ENCODE data around the gene MORC4.

Gene MORC4

DNA sequence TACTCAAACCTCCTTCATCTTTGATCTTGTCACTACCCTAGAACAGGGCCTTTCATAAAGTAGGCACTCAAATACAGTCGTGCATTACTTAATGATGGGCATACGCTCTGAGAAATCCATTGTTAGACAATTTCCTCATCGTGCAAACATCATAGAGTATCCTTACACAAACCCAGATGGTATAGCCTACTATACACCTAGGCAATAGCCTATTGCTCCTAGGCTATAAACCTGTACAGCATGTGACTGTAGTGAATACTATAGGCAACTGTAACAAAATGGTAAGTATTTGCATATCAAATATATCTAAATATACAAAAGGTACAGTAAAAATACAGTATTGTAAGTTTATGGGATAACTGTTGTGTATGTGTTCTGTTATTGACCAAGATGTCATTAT is 47.9 kb downstream of the MORC4 start:
- no peak for DNase-seq

DNA sequence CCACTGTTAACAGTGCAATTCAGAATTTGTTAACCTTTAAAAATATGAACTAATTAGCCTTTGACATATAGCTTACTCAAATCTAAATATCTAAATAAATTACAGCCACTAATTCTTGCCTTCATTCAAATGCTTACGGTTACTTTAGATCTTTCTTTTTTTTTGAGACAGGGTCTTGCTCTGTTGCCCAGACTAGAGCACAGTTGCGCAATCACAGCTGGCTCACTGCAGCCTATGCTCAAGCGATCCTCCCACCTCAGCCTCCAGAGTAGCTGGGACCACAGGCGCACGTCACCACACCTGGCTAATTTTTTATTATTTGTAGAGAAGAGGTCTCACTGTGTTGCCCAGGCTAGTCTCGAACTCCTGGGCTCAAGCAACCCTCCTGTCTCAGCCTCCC is 48.8 kb downstream of the MORC4 start:
- no peak for DNase-seq

DNA sequence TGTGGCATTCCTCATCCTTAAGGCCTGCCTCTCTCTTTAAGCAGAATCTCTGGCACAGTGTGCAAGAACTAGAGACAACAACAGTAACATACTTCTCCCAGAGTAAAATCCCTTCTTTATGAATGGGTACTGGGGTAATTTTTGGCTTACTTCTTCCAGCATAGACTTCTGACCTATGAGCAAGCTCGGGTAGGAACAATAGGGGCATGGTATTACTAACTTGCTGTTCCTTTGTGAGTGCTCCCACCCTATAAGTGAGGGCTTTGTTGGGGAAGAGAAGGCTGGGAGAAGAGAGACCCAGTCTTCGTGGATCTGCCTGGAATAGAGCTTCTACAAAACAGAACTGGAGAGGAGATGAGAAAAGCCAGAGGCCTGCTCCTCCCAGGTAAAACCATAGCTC is 49.6 kb downstream of the MORC4 start:
- no peak for DNase-seq

DNA sequence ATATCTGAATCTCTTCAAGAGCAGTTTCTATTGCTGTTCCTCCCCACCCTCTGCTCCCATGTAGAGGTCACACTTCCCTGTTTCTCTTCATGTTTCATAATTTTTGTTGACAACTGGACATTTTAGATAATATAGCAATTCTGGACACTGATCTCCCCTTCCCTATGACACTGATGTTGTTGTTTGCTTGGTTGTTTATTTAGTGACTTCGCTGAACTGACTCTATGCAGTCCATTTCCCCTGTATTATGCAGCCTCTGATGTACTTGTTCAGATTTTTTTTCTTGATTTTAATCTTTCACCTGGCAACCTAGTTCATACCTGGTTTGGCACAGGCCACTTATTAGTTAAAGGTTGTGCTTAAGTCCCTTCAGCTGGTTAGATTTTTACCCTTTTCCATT is 50.6 kb downstream of the MORC4 start:
- DNase-seq = no peak

DNA sequence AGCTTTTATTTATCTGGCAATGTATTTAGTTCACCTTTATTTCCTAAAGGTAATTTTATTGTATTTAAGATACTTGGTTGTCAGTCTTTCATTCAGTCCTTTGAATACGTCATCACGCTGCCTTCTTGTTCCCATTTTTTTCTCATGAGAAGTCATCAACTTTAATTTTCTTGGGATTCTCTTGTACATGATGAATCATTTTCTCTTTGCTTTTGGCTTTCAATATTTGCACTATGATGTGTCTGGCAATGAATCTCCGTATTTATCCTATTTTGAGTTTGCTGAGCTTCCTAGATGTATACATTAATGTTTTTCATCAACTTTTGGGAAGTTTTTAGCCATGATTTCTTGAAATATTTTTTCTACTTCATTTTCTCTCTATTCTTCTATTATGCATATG is 51.4 kb downstream of the MORC4 start:
- DNase-seq = no peak

DNA sequence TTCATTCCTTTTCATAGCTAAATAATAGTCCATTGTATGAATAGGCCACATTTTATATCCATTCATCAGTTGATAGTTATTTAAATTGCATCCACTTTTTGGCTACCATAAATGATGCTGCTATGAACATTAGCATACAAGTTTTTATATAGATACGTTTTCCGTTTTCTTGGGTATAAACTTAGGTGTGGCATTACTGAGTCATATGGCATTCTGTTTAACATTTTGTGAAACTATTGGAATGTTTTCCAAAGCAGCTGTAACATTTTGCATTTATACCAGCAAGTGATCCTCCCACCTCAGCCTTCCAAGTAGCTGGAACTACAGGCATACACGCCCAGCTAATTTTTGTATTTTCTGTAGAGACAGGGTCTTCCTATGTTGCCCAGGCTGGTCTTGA is 53.5 kb downstream of the MORC4 start:
- DNase-seq = no peak

DNA sequence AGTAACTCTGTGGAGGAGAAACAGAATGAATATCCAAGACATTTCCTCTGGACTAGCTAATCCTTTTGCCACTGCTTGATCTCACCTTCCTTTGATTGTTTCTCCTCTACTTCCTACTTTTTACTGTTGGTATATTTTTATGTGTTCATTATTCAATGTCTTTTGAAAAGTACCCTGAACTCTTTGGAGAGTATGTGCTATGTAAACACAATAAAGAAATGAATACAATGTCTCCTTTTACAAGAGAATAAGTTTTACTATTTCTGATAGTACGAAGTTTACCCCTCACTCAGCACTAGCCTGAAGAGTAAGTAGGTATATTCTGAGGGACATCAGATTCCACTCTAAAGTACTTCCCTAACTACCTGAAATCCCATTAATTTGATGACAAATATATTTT is 59.9 kb downstream of the MORC4 start:
- DNase-seq = no peak

DNA sequence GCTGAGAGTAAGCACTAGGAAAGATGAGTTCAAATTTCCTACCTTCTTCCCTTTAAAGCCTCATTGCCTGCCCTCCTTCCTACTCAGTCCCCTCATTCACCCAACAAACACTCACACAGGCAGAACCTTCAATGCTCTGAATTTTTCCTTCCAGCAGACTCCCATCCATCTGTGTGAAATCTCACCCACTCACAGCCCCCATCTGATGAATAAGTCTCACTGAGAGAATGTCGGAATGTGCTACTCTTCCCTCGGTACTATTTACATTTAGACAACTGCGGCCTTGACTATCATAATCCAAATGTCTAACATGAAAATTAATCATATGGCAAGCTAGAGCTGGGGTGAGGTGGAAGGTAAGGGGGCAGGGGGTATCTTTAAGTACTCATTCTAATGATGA is 60.4 kb downstream of the MORC4 start:
- DNase-seq = no peak

DNA sequence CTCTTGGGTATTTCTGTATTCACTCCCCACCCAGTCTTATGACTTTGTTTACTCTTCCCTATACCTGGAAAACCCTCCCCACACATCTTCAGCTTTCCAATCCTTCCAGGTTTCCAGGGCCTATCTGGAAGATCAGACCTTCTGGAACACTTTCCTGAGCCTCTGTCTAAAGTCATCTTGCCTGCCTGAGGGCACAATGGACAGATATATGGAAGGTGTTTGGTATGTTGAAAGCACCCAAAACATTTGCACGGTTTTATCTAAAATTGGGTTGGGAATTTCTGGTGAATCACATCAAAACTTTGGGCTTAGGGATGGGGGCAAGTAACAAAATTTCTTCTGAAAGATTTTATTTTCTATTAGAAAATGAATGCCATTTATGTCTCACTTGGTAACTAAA is 63.8 kb downstream of the MORC4 start:
- DNase-seq = no peak

DNA sequence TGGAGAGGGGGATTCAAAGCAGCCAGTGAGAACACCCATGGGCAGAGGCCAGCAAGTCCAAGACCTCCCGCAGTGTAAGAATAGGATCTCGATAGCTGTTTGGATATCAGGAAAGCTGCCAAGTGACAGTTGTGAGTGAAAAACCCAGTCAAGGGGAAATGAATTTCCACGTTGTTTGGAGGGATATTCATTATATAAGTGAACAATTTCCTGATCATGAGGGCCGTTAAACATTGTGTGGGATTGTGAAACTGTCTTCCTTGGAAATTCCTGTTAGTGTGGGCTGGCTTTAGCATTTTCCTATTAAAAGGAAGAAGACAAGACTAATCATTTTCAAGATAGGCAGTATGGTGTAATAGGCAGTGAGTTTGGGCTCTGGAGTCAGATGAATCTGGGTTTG is 64.8 kb downstream of the MORC4 start:
- peak; percentile 2 for DNase-seq

DNA sequence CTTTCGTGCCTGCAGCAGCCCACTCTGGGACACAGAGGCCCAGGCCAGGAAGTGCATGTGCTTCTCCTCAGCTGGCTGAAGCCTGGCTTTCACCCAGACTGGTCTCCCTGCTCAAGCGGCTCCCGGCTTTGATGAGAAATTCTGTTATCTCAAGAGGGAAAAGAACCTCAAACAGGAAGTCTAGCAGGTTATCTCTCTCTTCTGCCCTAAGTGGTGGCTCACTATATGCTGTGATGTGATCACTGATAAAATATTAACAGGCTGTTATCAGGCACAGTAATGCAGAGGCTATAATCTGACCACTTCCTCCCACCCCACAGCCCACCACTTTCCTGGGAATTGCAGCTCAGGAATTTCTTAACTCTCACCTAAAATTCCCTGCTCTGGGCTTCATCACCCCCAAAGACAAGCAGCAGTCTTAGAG is 66.5 kb downstream of the MORC4 start:
- DNase-seq = no peak

DNA sequence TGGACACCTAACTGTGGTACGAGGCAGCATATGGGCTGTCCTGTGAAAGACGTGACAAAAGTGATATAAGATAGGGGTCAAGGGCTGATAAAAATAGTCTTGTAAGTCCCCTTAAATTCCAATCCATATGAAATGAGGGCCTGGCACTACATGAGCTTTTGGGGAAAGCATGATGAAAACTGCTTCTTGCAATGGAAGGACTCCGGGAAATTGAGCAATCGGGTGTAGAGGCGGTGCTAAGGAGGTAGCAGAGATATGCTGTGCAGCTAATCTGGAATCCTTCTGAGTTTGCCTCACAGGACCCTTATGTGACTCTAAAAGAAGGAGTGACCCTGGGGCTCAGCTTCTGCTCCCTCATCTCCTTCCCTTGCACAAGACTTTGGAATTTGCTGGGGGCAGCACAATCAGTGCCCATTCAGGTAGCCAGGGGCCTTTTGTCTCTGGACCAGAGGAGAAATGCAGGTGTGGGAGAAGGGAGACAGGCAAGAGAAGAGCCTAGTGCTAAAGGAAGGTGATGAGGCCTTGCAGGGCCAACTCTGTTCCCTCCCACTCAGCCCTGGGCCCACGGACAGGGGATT is 67.0 kb downstream of the MORC4 start:
- no peak for DNase-seq

DNA sequence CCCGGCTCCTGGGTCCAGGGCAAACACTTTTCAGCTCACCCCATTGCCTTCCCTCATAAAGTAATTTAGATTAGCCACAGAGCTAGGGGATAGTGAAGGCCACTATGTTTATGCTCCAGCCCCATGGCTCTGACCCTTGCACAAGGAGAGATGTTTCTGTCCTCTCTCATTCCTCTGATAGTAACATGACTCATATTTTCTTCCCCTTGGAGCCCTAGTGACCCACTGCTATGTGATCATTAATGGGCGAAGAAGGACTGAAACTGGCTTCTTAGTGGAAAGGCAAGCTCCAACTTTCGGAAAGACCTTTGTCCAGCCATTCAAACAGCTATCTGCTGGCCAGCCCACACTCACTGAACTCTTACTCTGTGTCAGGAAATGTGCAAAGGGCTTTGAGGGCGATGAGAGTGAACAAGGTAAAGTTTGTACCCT is 67.5 kb downstream of the MORC4 start:
- DNase-seq = no peak

DNA sequence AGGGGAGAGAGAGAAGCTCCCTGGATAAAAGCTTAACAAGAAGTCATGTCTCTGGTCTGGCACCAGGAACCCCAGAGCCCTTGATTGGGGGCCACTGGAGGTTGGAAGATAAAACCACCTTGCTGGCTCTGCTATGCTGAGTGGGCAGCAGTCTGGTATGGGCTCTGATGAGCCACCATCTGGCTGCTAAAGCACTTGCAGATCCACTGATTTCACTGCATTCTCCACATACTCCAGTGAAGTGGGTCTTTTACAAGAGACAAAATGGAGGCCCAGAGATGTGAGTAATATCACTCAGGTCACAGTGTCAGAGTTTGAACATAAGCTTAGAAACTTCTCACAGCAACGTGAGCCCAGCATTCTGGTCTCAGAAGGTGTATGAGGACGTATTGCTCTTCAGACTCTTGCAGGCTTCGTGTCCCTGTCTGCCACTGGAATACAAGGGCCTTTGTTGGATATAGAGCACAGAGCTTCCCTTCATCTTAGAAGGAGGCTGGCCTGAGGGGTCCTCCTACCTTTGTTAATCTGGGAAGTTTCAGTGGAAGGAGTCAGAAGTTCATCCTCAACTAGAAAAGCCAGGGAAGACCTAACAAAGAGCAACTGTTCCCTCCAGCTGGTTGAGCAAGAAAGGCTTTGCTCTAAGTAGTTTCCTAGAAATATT is 68.1 kb downstream of the MORC4 start:
- no peak for DNase-seq

DNA sequence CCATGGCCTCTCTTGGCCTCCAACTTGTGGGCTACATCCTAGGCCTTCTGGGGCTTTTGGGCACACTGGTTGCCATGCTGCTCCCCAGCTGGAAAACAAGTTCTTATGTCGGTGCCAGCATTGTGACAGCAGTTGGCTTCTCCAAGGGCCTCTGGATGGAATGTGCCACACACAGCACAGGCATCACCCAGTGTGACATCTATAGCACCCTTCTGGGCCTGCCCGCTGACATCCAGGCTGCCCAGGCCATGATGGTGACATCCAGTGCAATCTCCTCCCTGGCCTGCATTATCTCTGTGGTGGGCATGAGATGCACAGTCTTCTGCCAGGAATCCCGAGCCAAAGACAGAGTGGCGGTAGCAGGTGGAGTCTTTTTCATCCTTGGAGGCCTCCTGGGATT is 71.8 kb downstream of the MORC4 start:
- no peak for DNase-seq

DNA sequence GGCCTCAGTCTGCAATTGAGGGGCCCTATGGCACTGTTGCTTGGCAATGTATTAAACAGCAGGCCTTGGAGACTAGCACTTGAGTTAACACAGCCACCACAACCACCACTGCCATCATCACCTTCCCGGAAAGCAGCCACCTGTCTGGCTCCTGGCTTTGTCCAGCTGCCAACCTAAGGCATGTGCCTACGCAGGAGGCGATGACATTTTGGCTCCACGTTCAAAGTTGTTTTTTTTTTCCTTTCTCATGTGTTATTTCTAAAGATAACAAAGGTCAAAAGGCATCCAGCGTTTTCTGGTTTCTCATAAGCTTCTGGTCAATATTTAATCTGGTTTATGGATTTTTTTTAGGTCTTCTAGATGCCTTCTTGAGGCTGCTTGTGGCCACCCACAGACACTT is 72.3 kb downstream of the MORC4 start:
- DNase-seq = no peak

DNA sequence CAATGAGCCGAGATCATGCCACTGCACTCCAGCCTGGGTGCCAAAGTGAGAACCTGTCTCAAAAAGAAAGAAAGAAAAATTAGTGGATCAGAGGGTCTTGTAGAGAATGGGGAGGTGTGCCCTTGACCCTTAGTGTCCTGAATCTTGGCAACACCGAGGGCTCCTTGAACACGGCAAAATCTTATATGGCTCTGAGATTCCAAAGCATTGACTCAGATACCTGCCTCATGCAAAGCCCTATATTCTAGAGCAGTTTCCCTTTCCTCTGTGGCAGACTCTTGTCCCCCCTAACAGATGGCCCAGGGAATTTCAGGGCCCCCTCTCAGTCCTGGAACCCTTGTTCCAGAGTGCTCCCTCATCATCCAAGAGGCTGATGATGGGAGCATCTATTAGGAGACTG is 73.0 kb downstream of the MORC4 start:
- DNase-seq = no peak

DNA sequence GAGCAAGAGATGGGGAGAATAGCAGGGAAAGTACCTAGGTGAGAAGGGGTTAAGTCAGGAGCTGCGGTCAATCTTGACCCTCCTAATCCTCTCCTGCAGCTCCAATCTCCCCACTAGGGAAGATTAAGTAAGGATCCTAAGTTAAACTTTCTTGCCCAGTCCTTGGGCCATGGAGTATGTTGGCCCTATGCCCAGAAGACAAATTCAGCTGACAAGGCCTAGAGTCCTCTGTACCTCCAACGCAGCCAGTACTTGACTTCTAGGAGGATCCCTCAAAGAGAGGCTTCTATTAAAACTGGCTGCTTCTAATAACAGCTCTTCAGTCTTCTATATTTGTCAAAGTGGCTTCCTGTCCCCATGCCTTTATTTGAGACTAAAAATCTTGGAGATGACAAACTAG is 78.4 kb downstream of the MORC4 start:
- no peak for DNase-seq

DNA sequence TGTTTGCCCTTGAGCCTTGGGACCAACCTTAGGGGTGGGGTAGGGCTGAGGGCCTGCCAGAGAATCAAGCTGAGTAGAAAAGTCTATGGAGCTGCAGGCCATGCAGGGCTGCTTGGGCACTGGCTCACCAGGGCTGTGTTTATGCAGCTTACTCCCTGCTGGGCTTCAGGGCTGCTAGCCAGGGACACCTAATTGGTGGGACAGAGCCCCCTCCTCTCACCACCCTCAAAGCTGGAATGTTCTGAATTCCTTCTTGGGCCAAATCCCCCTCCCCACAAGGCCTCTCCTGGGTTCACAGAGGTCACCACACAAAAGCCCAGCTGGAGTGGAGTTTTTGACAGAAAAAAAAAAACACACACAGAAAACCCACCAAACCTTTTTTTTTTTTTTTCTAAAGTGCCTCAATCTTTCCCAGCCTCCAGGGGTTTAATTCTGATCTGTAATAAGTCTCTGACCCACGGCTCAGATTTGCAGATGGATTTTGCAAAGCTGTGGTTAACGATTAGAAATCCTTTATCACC is 80.0 kb downstream of the MORC4 start, which contains the start of gene CLDN2:
Gene CLDN2, plus strand, starts transcription at position 471 of the 521 bp plus-strand sequence. CDS start 7,827 bp downstream, outside the sequence.
- no peak for DNase-seq

DNA sequence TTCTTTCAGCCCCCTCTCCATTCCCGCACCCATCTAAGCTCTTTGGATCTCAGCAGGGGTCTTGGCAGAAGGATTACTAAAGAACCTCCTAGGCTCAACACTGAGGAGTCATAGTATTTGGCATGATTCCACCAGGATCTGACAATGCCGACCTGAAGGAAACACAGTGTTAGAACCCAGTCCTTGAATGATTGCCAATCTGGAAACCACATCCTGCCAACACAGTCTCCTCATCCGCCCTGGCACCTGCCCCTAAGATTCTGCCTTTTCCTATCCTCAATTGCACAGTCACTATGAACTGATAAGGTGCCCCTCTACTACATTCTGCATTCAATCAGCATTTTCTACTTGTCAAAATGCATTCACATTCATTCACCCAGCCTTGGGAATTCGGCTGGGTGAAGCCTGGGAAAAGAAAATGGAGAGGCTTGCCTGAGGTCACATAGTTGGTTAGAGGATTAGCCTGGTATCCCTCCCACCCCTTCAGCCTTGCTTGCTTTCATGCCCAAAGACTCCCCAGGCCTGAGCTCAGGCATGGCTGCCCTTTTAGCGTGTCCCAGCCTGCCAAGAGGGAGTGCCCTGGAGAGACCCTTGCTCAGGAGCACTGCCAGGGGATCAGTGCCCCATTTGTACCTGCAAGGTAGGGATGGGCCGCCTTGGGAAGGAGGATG is 82.0 kb downstream of the MORC4 start:
- DNase-seq = no peak

DNA sequence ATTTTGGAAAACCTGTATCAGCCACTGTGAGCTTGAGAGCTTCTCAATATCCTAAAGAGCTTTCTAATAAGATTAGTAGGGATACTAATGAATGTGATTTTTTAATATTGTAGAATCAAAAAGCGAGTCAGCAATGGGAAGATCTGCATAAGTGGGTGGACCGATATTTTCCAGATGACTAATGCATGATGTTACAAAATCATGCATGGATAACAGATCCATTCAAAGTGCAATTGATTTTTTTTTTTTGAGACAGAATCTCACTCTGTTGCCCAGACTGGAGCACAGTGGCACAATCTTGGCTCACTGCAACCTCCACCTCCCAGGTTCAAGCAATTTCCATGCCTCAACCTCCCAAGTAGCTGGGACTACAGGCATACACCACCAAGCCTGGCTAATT is 87.1 kb downstream of the MORC4 start:
- DNase-seq = no peak

DNA sequence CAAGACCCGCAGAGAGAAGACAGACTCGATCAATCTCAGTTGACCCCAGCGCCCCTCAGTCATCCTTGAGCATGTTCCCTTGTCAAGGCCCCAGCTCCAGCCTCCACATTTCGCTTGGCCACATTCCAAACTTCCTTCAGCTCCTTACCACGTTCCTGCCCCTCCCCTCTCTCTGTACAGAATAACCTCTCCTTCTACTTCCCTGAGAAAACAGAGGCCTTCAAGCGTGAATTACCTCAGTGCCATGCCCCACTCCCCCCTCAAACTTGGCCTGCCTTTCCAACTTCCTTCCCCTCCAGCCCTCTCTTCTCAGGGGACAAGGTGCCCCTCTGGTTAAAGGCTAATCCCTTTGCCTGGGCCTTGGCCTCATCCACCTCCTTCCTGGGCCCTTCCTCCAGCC is 93.7 kb downstream of the MORC4 start:
- DNase-seq = no peak

DNA sequence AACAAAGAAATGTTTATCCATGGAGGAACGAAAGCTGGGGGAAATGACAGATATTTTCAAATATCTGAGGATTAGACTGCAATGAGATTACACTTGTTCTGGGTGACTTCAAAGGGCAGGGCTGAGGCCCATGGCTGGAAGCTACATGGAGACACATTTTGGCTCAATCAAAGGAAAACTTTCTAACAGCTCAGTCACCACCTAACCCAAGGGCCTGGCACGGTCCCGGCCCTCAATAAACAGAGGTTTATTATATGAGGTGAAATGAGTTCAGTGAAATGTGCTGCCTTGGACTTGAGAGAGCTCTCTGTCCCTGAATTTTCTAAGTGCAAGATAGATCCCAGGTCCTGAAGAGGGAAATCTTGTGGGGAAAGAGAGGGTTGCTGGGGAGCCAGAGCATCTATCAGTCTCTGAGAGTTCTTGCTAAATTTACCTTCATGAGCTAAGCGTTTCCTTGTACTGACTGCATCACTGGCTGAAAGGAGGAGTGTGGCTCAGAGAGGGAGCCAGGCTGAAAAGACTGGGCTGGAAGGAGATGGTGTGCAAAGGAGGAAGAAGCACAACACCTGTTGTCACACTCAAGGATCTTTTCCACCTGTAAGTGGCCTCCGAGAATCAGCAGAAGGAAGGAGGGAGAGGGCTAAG is 94.8 kb downstream of the MORC4 start:
- DNase-seq = no peak
